Ishikawa (cell line): ENCODE data around the gene CETN3.

ENCODE experiments used
- CEBPB ChIP-seq: IDR thresholded peaks from 2 replicates; pipeline ENCODE4 v1.6.1; 2012
- EGR1 ChIP-seq: IDR thresholded peaks from 2 replicates; pipeline ENCODE4 v1.6.1; 2012
- TCF12 ChIP-seq: IDR thresholded peaks from 2 replicates; pipeline ENCODE4 v1.6.1; 2012; ENCODE audit warnings: low read depth
- YY1 ChIP-seq: IDR thresholded peaks from 2 replicates; pipeline ENCODE4 v1.6.1; 2012; ENCODE audit warnings: low read depth
- TF ChIP-seq, protein P1 (sequence below): IDR thresholded peaks from 2 replicates; pipeline ENCODE4 v1.6.1; 2012; ENCODE audit warnings: low read depth, mild to moderate bottlenecking
- TF ChIP-seq, protein P2 (sequence below): IDR thresholded peaks from 2 replicates; pipeline ENCODE4 v1.6.1; 2012

DNA sequence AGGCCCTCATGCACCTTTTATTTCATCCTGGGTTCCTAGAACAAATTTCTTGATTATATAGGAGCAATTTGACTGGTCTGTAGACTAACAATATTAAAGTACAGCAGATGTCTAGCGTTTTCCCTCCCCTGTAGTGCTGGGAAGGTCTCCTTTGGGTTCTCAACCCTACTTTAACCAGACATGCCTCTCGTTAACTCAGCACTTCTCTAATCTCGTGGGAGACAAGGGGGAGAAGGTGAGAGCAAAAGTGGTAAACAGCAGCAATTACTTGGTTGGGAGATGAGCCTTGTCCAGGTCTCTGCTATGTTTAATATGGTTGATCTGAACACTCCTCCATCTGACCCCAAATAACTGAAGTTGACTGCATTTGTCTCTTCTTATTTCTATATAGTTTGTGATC is 22.0 kb downstream of the CETN3 start:
- TF ChIP-seq, protein P1, sequence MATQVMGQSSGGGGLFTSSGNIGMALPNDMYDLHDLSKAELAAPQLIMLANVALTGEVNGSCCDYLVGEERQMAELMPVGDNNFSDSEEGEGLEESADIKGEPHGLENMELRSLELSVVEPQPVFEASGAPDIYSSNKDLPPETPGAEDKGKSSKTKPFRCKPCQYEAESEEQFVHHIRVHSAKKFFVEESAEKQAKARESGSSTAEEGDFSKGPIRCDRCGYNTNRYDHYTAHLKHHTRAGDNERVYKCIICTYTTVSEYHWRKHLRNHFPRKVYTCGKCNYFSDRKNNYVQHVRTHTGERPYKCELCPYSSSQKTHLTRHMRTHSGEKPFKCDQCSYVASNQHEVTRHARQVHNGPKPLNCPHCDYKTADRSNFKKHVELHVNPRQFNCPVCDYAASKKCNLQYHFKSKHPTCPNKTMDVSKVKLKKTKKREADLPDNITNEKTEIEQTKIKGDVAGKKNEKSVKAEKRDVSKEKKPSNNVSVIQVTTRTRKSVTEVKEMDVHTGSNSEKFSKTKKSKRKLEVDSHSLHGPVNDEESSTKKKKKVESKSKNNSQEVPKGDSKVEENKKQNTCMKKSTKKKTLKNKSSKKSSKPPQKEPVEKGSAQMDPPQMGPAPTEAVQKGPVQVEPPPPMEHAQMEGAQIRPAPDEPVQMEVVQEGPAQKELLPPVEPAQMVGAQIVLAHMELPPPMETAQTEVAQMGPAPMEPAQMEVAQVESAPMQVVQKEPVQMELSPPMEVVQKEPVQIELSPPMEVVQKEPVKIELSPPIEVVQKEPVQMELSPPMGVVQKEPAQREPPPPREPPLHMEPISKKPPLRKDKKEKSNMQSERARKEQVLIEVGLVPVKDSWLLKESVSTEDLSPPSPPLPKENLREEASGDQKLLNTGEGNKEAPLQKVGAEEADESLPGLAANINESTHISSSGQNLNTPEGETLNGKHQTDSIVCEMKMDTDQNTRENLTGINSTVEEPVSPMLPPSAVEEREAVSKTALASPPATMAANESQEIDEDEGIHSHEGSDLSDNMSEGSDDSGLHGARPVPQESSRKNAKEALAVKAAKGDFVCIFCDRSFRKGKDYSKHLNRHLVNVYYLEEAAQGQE = no peak
- TF ChIP-seq TCF12 (no peak), YY1 (no peak), EGR1 (no peak), CEBPB (no peak)
- TF ChIP-seq, protein P2, sequence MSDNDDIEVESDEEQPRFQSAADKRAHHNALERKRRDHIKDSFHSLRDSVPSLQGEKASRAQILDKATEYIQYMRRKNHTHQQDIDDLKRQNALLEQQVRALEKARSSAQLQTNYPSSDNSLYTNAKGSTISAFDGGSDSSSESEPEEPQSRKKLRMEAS = no peak
